GM20431 (cell line): ENCODE data around the gene CELA2B.
"Not testable (repeated sequence)": the region's sequence is repeated elsewhere in the genome, so short reads cannot be mapped to it uniquely, and the experiment has no call there.

ENCODE experiments used
- in situ Hi-C: fragments of 300-500 bp; cut with MseI, MboI; formaldehyde crosslinking; loops from one replicate; pipeline ENCODE4 v1.15.0; 2020; ENCODE audit warnings: low sequenced_read_pairs; ENCODE audit not compliant: unreplicated experiment

The CELA2B gene

DNA sequence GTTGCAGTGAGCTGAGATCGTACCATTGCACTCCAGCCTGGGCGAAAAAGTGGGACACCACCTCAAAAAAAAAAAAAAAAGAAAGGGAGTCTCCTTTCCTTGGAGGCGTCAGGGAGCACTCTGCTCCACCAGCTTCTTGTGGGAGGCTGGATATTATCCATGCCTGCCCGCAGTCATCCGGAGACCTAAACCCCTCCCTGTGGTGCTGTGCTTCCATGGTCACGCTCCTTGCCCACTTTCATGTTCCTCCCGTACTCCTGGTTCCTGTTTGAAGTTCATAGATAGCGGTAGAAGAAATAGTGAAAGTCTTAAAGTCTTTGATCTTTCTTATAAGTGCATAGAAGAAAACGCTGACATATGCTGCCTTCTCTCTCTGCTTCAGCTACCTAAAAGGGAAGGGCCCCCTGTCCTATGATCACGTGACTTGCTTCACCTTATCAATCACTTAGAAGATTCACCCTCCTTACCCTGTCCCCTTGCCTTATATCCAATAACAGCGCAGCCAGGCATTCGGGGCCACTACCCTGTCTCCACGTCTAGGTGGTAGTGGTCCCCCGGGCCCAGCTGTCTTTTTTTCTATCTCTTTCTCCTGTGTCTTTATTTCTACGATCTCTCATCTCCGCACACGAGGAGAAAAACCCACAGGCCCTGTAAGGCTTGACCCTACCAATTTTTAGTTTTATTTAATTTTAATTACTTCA lies 45.5 kb downstream of the CELA2B start:
- in situ Hi-C loops, result not testable (repeated sequence)

GRCh38 chr1:15522551-15522950 lies 46.6 kb downstream of the CELA2B start:
- in situ Hi-C loops, result no loop called here

DNA sequence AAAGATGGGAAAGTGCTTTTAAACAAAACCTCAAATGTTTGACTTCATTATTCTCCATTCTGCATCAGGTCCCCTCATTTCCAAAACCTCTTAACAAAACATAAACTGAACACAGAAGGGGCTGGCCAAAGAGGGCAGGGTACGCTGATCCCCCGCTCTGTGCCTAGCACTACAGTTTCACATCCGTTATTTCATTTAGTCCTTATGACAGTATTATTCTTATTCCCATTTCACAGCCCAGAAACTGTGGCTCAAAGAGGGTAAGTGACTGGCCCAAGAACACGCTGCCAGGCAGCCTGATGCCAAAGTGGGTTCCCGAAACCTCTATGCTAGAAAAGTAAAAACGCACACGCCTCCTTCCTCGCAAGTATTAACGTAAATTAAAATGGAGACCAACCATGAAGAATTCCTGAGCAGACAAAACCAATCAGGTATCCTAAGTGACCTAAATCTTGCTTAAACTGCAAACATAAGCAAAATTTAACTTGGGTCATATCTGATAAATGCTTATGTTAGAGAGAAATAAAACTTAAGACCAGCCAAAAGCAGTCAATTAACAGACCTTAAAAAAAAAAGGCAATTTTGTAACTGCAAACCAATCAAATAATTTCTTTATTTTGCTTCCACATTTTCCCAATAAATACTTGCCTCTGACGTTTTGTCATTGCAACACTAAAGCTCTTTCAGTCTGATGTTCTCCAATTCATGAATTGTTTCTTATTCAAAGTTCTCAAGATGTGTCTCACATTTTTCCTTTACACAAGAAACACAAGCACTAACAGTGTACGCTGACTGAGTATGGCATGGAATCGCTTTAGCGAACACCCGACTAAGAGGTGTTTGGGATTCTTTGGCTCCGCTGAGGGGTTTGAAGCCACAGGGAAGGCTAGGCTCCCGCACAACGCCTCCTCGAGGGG lies 47.5 kb downstream of the CELA2B start:
- in situ Hi-C loops, result no loop called here

GRCh38 chr1:15524021-15524282 lies 48.0 kb downstream of the CELA2B start, which contains the start of gene CASP9:
TSS of gene CASP9 (minus strand) at chr1:15524215. CDS start at chr1:15524200, 15 bp downstream.
- in situ Hi-C loops, result no loop called here

DNA sequence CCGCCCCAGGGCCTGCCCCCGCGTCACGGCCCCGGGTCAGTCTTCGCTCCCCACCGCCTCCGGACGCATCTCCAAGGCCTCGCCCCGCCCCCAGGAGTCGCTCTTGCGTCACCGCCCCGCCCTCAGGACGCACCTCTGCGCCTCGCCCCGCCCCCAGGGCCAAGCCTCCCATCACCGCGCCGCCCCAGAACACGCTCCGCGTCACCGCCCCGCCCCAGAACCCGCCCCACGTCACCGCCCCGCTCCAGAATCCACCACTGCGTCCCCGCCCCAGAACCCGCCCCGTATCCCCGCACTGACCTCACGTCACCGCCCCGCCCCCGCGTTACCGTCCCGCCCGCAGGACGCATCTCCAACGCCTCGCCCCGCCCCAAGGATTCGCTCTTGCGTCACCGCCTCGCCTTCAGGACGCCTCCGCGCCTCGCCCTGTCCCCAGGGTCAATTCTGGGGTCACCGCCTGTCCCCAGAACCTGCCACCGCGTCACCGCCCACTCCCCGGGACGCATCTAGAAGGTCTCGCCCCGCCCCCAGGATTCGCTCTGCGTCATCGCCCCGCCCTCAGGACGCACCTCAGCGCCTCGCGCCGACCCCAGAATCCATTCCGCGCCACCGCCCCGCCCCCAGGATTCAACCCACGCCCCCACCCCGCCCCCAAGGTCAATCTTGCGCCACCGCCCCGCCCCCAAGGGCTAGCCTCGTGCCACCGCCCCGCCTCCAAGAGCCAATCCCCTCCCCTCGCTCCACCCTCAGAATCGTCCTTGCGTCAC lies 48.6 kb downstream of the CELA2B start:
- in situ Hi-C loops, result no loop called here

GRCh38 chr1:15525050-15526020 lies 49.4 kb downstream of the CELA2B start:
- in situ Hi-C loops, result no loop called here

GRCh38 chr1:15526021-15526489 lies 50.2 kb downstream of the CELA2B start:
- in situ Hi-C loops, result no loop called here

DNA sequence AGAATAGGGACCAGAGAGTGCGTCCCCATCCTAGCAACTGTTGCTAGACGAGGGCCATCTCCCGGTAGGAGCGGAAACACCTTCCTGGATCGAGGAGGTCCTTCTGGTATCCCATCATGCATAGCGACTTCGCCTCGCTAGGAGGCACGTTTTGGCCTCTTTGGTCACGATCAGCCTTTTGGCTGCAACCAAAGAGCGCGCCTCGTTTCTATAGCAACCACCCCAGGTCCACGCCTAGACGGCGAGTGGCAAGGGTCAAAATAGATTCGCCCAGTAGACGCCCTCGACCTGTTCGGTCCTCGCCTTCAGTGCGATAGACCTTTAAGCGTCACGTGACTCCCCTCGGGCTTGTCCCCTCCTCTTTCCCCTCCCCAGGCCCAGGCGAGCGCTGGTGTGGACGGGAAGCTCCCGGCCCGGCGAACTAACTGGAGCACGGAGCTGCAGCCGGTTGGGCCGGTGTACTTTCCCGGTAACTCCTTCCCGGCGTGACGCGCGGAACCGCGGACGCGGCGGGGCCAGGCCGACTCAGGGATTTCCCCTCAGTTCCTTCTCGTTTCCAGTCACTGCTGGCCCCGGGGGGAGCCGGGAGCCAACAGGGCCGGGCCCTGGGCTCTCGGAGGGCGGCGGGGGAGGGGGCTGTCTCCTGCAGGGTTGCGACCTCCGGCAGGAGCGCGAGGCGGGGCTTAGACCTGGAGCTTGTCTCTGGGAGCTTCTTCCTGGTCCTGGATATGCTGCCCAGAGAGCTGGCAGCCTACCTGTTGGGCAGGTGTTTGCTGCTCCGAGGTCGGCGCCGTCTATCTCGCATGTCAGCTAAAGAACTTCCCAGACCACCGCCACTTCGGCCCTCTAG lies 50.8 kb downstream of the CELA2B start, which contains the start of gene DNAJC16:
DNAJC16 (plus strand) TSS at position 359 of the 850 bp plus-strand sequence. CDS start 2,258 bp downstream, outside the sequence.
- in situ Hi-C loops, result no loop called here

DNA sequence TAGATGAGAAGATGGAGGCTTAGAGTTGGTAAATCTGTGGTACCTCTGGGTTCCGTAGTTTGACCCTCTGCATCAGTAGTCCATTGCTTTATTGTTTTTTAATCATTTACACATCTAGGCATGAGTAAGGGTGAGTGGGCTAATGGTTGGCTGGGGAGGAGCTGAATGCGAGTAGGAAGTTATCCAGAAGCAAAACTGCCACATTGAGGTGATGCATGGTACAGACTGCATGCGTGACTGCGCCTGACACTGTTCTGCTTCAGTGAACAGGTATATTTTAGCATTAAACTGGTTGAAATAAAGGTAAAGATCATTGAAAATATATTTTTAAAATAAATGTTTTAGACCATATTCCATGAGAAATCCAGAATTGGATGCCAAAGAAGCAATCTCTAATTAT lies 55.1 kb downstream of the CELA2B start:
- in situ Hi-C loops, result no loop called here

DNA sequence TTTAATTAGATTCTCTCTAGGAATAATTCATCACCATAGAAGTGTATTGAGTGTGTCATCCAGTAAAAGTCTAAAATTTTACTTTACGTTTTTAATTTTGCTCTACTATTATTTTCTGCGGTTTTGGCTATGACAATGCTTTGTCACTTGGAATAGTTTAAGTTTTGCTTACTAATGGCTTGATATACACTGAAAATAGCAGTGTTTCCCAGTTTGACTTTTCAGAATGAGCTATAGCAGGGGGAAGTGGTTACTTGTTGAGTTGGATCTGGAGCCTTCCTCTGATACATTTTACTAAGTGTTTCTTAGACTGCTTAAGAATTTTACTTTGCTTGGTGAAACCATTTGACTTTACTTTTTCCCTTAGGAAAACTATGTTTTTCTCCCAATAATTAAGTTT lies 55.8 kb downstream of the CELA2B start:
- in situ Hi-C loops, result no loop called here

GRCh38 chr1:15538771-15539170 lies 62.9 kb downstream of the CELA2B start:
- in situ Hi-C loops, result no loop called here

- in situ Hi-C loops, result no loop called here
These were observed 64.3 kb downstream of the CELA2B start for GRCh38 chr1:15540186-15540585.
